HG02678 (cell line): ENCODE measurements around the gene INTS14.
"Not testable (repeated sequence)": the region's sequence is repeated elsewhere in the genome, so short reads cannot be mapped to it uniquely, and the experiment has no call there.

Experiments
- ATAC-seq: cut with Tn5 transposase; IDR thresholded peaks from one replicate; pipeline ENCODE4 v1.9.1; 2021; ENCODE audit warnings: mild to moderate bottlenecking, moderate library complexity; ENCODE audit not compliant: unreplicated experiment

INTS14 gene

GRCh38 chr15:65580287-65580686 is 30.6 kb downstream of the INTS14 start:
- no peak for ATAC-seq

GRCh38 chr15:65579762-65580161 is 31.2 kb downstream of the INTS14 start:
- no peak for ATAC-seq

GRCh38 chr15:65578904-65579728 is 31.8 kb downstream of the INTS14 start:
- ATAC-seq: no peak

- no peak for ATAC-seq
Observed at GRCh38 chr15:65577129-65577996, 33.6 kb downstream of the INTS14 start.

- ATAC-seq: no peak
Observed at GRCh38 chr15:65576664-65577063, 34.3 kb downstream of the INTS14 start.

- ATAC-seq: no peak
Observed at GRCh38 chr15:65571971-65572370, 39.0 kb downstream of the INTS14 start.

GRCh38 chr15:65569728-65570127 is 41.2 kb downstream of the INTS14 start:
- ATAC-seq: no peak

GRCh38 chr15:65561934-65562333 is 49.0 kb downstream of the INTS14 start:
- no peak for ATAC-seq

- no peak for ATAC-seq
Observed at GRCh38 chr15:65559941-65560340, 51.0 kb downstream of the INTS14 start.

GRCh38 chr15:65558997-65559760 is 51.8 kb downstream of the INTS14 start:
- no peak for ATAC-seq

GRCh38 chr15:65558336-65558735 is 52.6 kb downstream of the INTS14 start:
- ATAC-seq: no peak

- ATAC-seq: no peak
Observed at GRCh38 chr15:65556622-65557021, 54.3 kb downstream of the INTS14 start.

- no peak for ATAC-seq
Observed at GRCh38 chr15:65553691-65554090, 57.2 kb downstream of the INTS14 start.

- ATAC-seq: not testable (repeated sequence)
Observed at GRCh38 chr15:65552851-65553250, 58.1 kb downstream of the INTS14 start.

- ATAC-seq: no peak
Observed at GRCh38 chr15:65551183-65551582, 59.7 kb downstream of the INTS14 start.

- no peak for ATAC-seq
Observed at GRCh38 chr15:65550681-65551098, 60.2 kb downstream of the INTS14 start.

- ATAC-seq: not testable (repeated sequence)
Observed at GRCh38 chr15:65549288-65549687, 61.6 kb downstream of the INTS14 start.

GRCh38 chr15:65547841-65548240 is 63.1 kb downstream of the INTS14 start:
- no peak for ATAC-seq

GRCh38 chr15:65541231-65541820 is 69.6 kb downstream of the INTS14 start:
- ATAC-seq: no peak

GRCh38 chr15:65540314-65540713 is 70.6 kb downstream of the INTS14 start:
- no peak for ATAC-seq

GRCh38 chr15:65535192-65535591 is 75.7 kb downstream of the INTS14 start:
- ATAC-seq: no peak
